Adrenal gland (tissue), 19 donors: ENCODE results near the gene AP2A1. TPM values are rescaled to one million over a fixed set of nuclear protein-coding genes. Genes with fewer than 3 reads are reported as not detected.
"Not testable (repeated sequence)": the region's sequence is repeated elsewhere in the genome, so short reads cannot be mapped to it uniquely, and the experiment has no call there.

Source experiments
- DNase-seq, 7 donors: peaks; one replicate each; pipeline ENCODE4 v3.0.0-alpha.2; 2019 to 2020
- H3K27ac ChIP-seq, 5 donors: fragments of 200-600 bp; sonication (generic) in 4 of 5; 1 replicate in 3 of 5; 2 replicates in 2 of 5; pipeline versions ENCODE4 v1.5.1 to v1.8.0; 2016 to 2020; ENCODE audit warnings: mild to moderate bottlenecking in 1 of 5
- H3K27me3 ChIP-seq: fragments of 200-600 bp; 2 replicates; pipeline ENCODE4 v1.8.0; 2021
- H3K36me3 ChIP-seq, 2 donors: fragments of 200-600 bp; replicated peaks in 1 of 2; 1 replicate in 1 of 2; 2 replicates in 1 of 2; pipeline versions ENCODE4 v1.5.1 to v1.8.0; 2018 to 2022
- H3K4me1 ChIP-seq, 2 donors: fragments of 200-600 bp; replicated peaks in 1 of 2; 1 replicate in 1 of 2; 2 replicates in 1 of 2; pipeline versions ENCODE4 v1.5.1 to v1.8.0; 2018 to 2021
- H3K4me3 ChIP-seq, 4 donors: fragments of 200-600 bp; sonication (generic) in 3 of 4; one replicate each; pipeline ENCODE4 v1.5.1; 2016 to 2018
- H3K9me3 ChIP-seq, 3 donors: fragments of 200-600 bp; sonication (generic) in 1 of 3; replicated peaks in 1 of 3; 1 replicate in 2 of 3; 2 replicates in 1 of 3; pipeline versions ENCODE4 v1.5.1 to v1.8.0; 2016 to 2021
- CTCF ChIP-seq, 6 experiments: fragments of 450-650 bp in 4 of 6; fragments of 200-600 bp in 2 of 6; sonication (generic) in 1 of 6; IDR thresholded peaks; 1 replicate in 5 of 6; 2 replicates in 1 of 6; pipeline versions ENCODE4 v1.5.1 to v1.8.0; 2016 to 2021; ENCODE audit warnings: antibody characterized with exemption in 6 of 6, mild to moderate bottlenecking in 2 of 6, moderate library complexity in 1 of 6
- POLR2A ChIP-seq, 2 donors: fragments of 450-650 bp; IDR thresholded peaks; one replicate each; pipeline ENCODE4 v1.6.1; 2017; ENCODE audit warnings: antibody characterized with exemption in 2 of 2, mild to moderate bottlenecking in 2 of 2, moderate library complexity in 1 of 2
- WGBS, 4 donors: extraction: QIAGEN DNeasy Blood & Tissue Kit in 2 of 4; methylation state at CpG; one replicate each; pipeline versions ENCODE4 v1.1.5 to v1.1.7; 2013 to 2017; 5-methylcytosine and 5-hydroxymethylcytosine counted together
- intact Hi-C, 2 donors: fragments of 100-400 bp; cut with DNase I; formaldehyde crosslinking; loops; one replicate each; pipeline versions ENCODE4 v1.14.1 to v1.15.0; 2022 to 2023
- long read RNA-seq, 10 donors: library from polyadenylated mRNA in 3 of 10; unstranded in 2 of 10; stranded (forward) in 1 of 10; transcript quantifications; one replicate each; pipeline ENCODE4 v2.0.0 and lab custom pipeline, GENCODE V29; 2021 to 2026
- polyA plus RNA-seq, 3 donors: library from polyadenylated mRNA; stranded (reverse); fragments of 200-250 nt in 2 of 3; fragments of 350-450 nt in 1 of 3; fragmentation: Illumina TruSeq in 1 of 3; extraction: RNeasy Lipid Tissue Mini Kit (QIAGEN cat#74804) in 1 of 3; gene quantifications; one replicate each; pipeline ENCODE4 v1.2.3, GENCODE V29; 2013 to 2014
- total RNA-seq, 9 donors: library from RNA; depleted of rRNA in 4 of 9; stranded (reverse); fragments of >200 nt in 4 of 9; fragments of 120-200 nt in 1 of 9; fragmentation: NEBNext Ultra II Directional in 1 of 9; extraction: Animal tissue kit (Norgen Biotek cat#: 25700) in 1 of 9; gene quantifications; one replicate each; pipeline versions ENCODE4 v1.1.0 to v1.2.4, GENCODE V29; 2013 to 2023
- donor health status: healthy with polysubstance abuse.
- donor health status: Bipolar disorder and iron deficiency.
- donor health status: DM: yes; HTN: yes; CAD: no.
- donor health status: DM: no; HTN: no; CAD: no.
- donor health status: DM: no; HTN: no; CAD: no.
- donor health status: DM: yes; HTN: yes; CAD: no.

The AP2A1 gene
- total RNA-seq: 100 to 1,000 TPM in 8 of 9 donors, 10 to 100 TPM in 1; 59.8 to 455 (median 262) TPM
- polyA plus RNA-seq: 100 to 1,000 TPM in 1 of 3 donors, 10 to 100 TPM in 2; 71.5 to 131 (median 90.3) TPM
- long read RNA-seq, donor 1, transcript AP2A1-208 (1 exons, 2,238 nt): major isoform, 23 of 55 reads
- long read RNA-seq, donor 1, transcript AP2A1-201 (23 exons, 3,388 nt): minor isoform, 5 of 55 reads
- long read RNA-seq, donor 1, partial matches to known transcripts: 26 of 55 reads
- long read RNA-seq, donor 1, other reads (novel, unspliced or antisense): 0 of 55 reads
- long read RNA-seq, donor 2, transcript AP2A1-208 (1 exons, 2,238 nt): major isoform, 20 of 138 reads
- long read RNA-seq, donor 2, partial matches to known transcripts: 108 of 138 reads
- long read RNA-seq, donor 2, other reads (novel, unspliced or antisense): 5 of 138 reads
- long read RNA-seq, donor 3, transcript AP2A1-208 (1 exons, 2,238 nt): major isoform, 25 of 51 reads
- long read RNA-seq, donor 3, partial matches to known transcripts: 24 of 51 reads
- long read RNA-seq, donor 3, other reads (novel, unspliced or antisense): 0 of 51 reads
- long read RNA-seq, donor 4, partial matches to known transcripts: 45 of 53 reads
- long read RNA-seq, donor 4, other reads (novel, unspliced or antisense): 5 of 53 reads
- long read RNA-seq, donor 5, transcript AP2A1-201 (23 exons, 3,388 nt): major isoform, 184 of 376 reads
- long read RNA-seq, donor 5, partial matches to known transcripts: 178 of 376 reads
- long read RNA-seq, donor 5, other reads (novel, unspliced or antisense): 10 of 376 reads
- long read RNA-seq, donor 6, partial matches to known transcripts: 18 of 22 reads
- long read RNA-seq, donor 6, other reads (novel, unspliced or antisense): 0 of 22 reads
- long read RNA-seq, donor 7, transcript AP2A1-208 (1 exons, 2,238 nt): major isoform, 8 of 13 reads
- long read RNA-seq, donor 7, partial matches to known transcripts: 5 of 13 reads
- long read RNA-seq, donor 7, other reads (novel, unspliced or antisense): 0 of 13 reads
- long read RNA-seq, donor 8, transcript AP2A1-201 (23 exons, 3,388 nt): minor isoform, 11 of 391 reads
- long read RNA-seq, donor 8, transcript AP2A1-208 (1 exons, 2,238 nt): major isoform, 14 of 391 reads
- long read RNA-seq, donor 8, partial matches to known transcripts: 335 of 391 reads
- long read RNA-seq, donor 8, other reads (novel, unspliced or antisense): 31 of 391 reads
- long read RNA-seq, donor 9, transcript AP2A1-208 (1 exons, 2,238 nt): major isoform, 18 of 99 reads
- long read RNA-seq, donor 9, partial matches to known transcripts: 70 of 99 reads
- long read RNA-seq, donor 9, other reads (novel, unspliced or antisense): 5 of 99 reads
- long read RNA-seq, donor 10, transcript AP2A1-208 (1 exons, 2,238 nt): major isoform, 14 of 18 reads
- long read RNA-seq, donor 10, partial matches to known transcripts: 0 of 18 reads
- long read RNA-seq, donor 10, other reads (novel, unspliced or antisense): 0 of 18 reads

GRCh38 chr19:49766930-49767299 lies at the start of gene AP2A1:
AP2A1 (plus strand) TSS chr19:49767001; CDS start chr19:49767134, 133 bp downstream.
- peaks cover 28 to 40% of the 10 kb centered on the region in 2 donors for H3K4me1 ChIP-seq
- peak within 1 kb of the TSS; percentile 87 to 98 (median 91) for H3K4me3 ChIP-seq
- no peaks in the 10 kb centered on the region for H3K36me3 ChIP-seq
- intact Hi-C loops: no loop called here
- whole genome bisulfite sequencing, 4 donors: 0 to 1% (median 1%) methylated on average over 19 to 38 of the region's 38 CpGs; no CpG with 5 or more reads in 1 of the 4 donors
- H3K27ac ChIP-seq: peak within 1 kb of the TSS; percentile 84 to 95 (median 94)
- H3K9me3 ChIP-seq: no peaks in the 10 kb centered on the region
- no peak for DNase-seq
- no peak for TF ChIP-seq CTCF (IDR thresholded peaks at IDR 0.05)
- TF ChIP-seq POLR2A (IDR thresholded peaks at IDR 0.05): peak in 1 of 2 donors; percentile 51
- H3K27me3 ChIP-seq: no peaks in the 10 kb centered on the region

GRCh38 chr19:49718511-49718910 lies 48.3 kb upstream of the AP2A1 start:
- no peaks in the 10 kb centered on the region for H3K27me3 ChIP-seq
- DNase-seq: no peak
- no peak for TF ChIP-seq POLR2A (IDR thresholded peaks at IDR 0.05)
- intact Hi-C loops: no loop called here
- no peaks in the 10 kb centered on the region for H3K4me1 ChIP-seq
- no peak overlapping the region for H3K4me3 ChIP-seq
- 89 to 97% (median 91%) methylated on average over 8 of the region's 8 CpGs for WGBS, 4 donors
- no peak overlapping the region for H3K27ac ChIP-seq
- no peaks in the 10 kb centered on the region for H3K36me3 ChIP-seq
- no peaks in the 10 kb centered on the region for H3K9me3 ChIP-seq

- WGBS, 4 donors: 80 to 87% (median 85%) methylated on average over 6 of the region's 6 CpGs
- Histone ChIP-seq H3K27ac (no peak overlapping the region), H3K4me3 (no peak overlapping the region), H3K27me3 (no peaks in the 10 kb centered on the region), H3K9me3 (no peaks in the 10 kb centered on the region), H3K4me1 (no peaks in the 10 kb centered on the region), H3K36me3 (no peaks in the 10 kb centered on the region)
- DNase-seq: no peak
- intact Hi-C loops: no loop called here
- TF ChIP-seq CTCF (IDR thresholded peaks at IDR 0.05): no peak
- no peak for TF ChIP-seq POLR2A (IDR thresholded peaks at IDR 0.05)
These were observed 47.8 kb upstream of the AP2A1 start for GRCh38 chr19:49718991-49719390.

GRCh38 chr19:49719420-49719819 lies 47.4 kb upstream of the AP2A1 start:
- intact Hi-C loops, DNase-seq, H3K4me1 ChIP-seq, H3K9me3 ChIP-seq, H3K36me3 ChIP-seq, H3K27ac ChIP-seq, H3K4me3 ChIP-seq, H3K27me3 ChIP-seq: not testable (repeated sequence)
- WGBS, 4 donors: 84 to 88% (median 87%) methylated on average over 14 to 22 of the region's 22 CpGs
